Stimulated activated CD8-positive, alpha-beta memory T cell treated with anti-CD3 and anti-CD28 coated beads, Interleukin-7, amount 100 ng/mL, for 48 hours (primary cell): ENCODE results near the gene CC2D1A.

Experiments used
- DNase-seq, 2 donors: peaks; one replicate each; pipeline ENCODE4 v3.0.0-alpha.2; 2020; ENCODE audit warnings: low read depth in 1 of 2; ENCODE audit errors: extremely low read depth in 1 of 2

CC2D1A gene

GRCh38 chr19:13876834-13877233 lies 29.2 kb upstream of the CC2D1A start, which contains the start of gene NANOS3:
TSS of gene NANOS3 (plus strand) at chr19:13877134. CDS start at chr19:13877249, 115 bp downstream.
- no peak for DNase-seq

GRCh38 chr19:13877303-13877702 lies 28.7 kb upstream of the CC2D1A start:
- no peak for DNase-seq

GRCh38 chr19:13880059-13881043 lies 25.6 kb upstream of the CC2D1A start:
- peak; percentile 96 to 99 for DNase-seq

- DNase-seq, result no peak
Observed at GRCh38 chr19:13881251-13881691, 24.7 kb upstream of the CC2D1A start.

GRCh38 chr19:13881692-13882418 lies 24.1 kb upstream of the CC2D1A start:
- no peak for DNase-seq

- DNase-seq, result no peak
Observed at GRCh38 chr19:13882419-13882795, 23.6 kb upstream of the CC2D1A start.

GRCh38 chr19:13882836-13883235 lies 23.2 kb upstream of the CC2D1A start:
- DNase-seq, result no peak

- DNase-seq, result no peak
Observed at GRCh38 chr19:13883516-13884064, 22.4 kb upstream of the CC2D1A start.

GRCh38 chr19:13884726-13885591 lies 21.0 kb upstream of the CC2D1A start:
- DNase-seq, result no peak

- no peak for DNase-seq
Observed at GRCh38 chr19:13885826-13886365, 20.1 kb upstream of the CC2D1A start.

GRCh38 chr19:13887018-13887436 lies 19.0 kb upstream of the CC2D1A start:
- no peak for DNase-seq

- DNase-seq, result no peak
Observed at GRCh38 chr19:13887517-13887916, 18.5 kb upstream of the CC2D1A start.

GRCh38 chr19:13888281-13888680 lies 17.7 kb upstream of the CC2D1A start:
- DNase-seq, result no peak

- no peak for DNase-seq
Observed at GRCh38 chr19:13890136-13890535, 15.9 kb upstream of the CC2D1A start.

GRCh38 chr19:13892870-13893269 lies 13.1 kb upstream of the CC2D1A start:
- DNase-seq, result no peak

- DNase-seq, result no peak
Observed at GRCh38 chr19:13894552-13894951, 11.4 kb upstream of the CC2D1A start.

- no peak for DNase-seq
Observed at GRCh38 chr19:13896227-13896626, 9.8 kb upstream of the CC2D1A start.

- DNase-seq, result no peak
Observed at GRCh38 chr19:13899393-13899792, 6.6 kb upstream of the CC2D1A start.

- DNase-seq, result no peak
Observed at GRCh38 chr19:13899912-13900584, 6.0 kb upstream of the CC2D1A start.
